Measurements from ENCODE around the gene GOLGA3.
"Not testable (repeated sequence)": the region's sequence is repeated elsewhere in the genome, so short reads cannot be mapped to it uniquely, and the experiment has no call there.

The GOLGA3 gene

DNA sequence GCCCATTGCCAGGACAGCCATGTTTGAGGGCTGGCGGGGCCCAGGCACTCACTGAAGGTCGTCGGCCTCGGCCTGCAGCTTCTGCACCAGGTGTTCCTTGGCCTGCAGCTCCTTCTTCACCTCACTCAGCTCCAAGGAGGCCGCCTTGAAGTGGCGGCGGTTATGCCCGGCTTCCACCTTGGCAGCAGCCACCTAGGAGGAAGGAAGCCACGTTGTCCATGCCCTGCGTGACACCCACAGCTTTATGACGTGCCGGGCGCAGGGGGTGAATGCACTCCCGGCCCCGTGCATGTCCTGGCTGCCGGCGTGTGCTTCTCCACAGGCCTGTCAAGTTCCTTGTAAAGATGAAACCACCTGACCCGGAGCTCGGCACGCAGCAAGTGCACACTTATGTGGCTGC lies 51.1 kb downstream of the GOLGA3 start:
- no peak for DNase-seq

DNA sequence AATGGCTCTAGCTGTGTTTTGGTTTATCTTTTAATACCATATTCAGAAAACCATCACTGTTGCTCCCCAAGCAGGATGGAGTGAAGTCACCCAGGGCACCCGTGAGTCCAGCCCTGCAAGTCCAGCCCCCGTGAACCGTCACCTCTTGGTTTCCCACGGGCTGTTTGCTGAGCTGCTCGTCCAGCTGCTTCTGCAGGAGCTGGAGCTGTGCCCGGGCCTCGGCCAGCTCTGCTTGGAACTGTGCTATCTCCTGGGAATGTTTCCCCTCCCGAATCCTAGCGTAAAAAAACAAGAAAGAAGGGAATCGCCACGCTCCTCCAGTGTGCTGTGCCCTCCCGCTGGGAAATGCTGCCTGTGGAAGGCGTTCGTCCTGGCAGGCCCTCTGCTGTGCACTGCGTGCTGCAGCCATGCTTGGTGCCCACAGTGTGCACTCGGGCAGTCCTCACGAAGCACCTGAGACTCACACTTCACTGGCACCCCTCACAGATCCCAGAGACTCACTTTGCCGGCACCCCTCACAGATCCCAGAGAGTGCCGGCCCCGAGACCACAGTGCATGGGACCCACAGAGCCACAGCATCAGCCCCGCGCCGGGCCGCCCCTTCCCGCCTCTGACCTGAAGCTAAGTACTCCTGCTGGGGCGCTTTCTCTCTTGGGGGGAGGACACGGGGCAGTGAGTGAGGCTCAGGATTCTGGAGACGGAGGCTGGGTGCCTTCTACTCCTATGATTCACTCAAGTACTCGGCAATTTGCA lies 51.7 kb downstream of the GOLGA3 start:
- DNase-seq, result peak in 11 of 56 donors; percentile 5 to 44 (median 25)

DNA sequence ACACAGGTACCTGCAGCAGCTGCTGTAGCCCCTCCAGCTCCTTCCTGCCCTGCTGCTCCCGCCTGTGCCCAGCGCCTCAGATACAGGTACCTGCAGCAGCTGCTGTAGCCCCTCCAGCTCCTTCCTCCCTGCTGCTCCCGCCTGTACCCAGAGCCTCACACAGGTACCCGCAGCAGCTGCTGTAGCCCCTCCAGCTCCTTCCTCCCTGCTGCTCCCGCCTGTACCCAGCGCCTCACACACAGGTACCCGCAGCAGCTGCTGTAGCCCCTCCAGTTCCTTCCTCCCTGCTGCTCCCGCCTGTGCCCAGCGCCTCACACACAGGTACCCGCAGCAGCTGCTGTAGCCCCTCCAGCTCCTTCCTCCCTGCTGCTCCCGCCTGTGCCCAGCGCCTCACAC lies 52.4 kb downstream of the GOLGA3 start:
- DNase-seq, result not testable (repeated sequence)

- DNase-seq, result no peak
These were observed 53.0 kb downstream of the GOLGA3 start for GRCh38 chr12:132775502-132776229.

GRCh38 chr12:132774646-132775275 lies 53.9 kb downstream of the GOLGA3 start:
- no peak for DNase-seq

DNA sequence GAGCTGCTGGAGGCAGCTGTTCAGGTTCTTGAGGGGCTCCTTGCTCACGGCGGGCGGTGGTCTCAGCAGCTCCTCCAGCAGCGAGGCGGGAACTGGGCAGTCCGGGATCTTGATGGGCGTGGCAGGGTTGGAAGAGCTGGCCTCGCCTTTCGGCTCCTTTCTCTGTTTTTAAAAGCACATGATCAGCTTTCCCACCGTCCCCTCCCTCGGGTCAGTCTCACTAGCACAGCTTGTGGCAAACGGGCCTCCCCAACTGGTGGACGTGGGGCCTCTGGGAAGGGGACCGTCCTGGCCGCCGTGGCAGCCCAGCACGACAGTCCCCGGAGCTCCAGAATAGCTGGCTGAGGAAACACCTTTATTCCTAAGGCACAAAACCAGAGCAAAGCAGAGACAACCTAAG lies 54.5 kb downstream of the GOLGA3 start:
- no peak for DNase-seq

- no peak for DNase-seq
These were observed 55.4 kb downstream of the GOLGA3 start for GRCh38 chr12:132773077-132773955.

DNA sequence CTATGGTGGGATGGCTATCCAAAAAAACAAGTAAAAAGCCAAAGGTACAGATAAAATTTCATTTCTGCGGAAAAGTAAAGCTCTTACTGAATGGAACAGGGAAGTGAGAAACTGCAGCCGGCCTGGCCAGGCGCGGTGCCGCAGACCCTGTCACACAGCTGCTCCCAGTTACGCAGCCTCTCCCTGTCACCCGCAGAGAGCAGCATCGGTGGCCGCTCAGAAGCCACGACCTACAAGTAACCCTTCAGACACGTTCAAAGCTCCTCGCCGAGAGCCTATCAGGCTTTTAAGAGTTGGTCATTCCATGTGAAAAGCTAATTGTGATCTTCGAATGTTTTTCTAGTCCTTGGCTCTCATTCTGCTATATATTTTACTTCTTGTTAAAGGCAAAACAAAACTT lies 56.1 kb downstream of the GOLGA3 start:
- no peak for DNase-seq

DNA sequence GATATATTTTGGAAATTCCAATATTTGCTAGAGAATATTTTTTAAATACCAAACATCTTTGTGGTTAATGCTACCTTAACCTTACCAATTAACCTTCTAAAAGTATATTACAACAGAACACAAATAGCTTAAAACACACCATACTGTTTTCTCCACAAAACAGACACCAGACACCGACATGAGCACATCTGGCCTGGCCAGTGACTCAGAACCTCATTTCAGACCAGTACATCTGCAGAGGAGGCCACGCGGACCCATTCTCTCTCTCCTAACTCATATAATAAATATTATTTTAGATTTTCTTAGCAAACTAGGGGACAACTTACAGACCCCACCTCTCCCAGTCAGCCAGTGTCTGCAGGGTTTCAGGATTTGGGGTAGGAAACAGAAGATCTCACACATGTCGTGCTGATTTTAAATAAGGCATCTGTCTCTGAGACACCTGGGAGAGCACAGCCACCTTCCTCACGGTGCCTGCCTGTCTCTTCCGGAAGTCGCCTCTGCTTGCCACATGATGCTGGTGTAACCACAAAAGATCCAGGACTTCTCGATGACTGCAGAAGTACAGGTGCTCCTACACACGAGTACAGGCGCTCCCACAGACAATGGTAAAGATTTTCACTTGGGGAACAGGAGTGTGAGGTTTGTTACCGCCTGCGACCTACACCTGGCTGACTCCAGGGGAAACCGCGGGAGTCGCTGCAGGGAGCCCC lies 57.4 kb downstream of the GOLGA3 start:
- DNase-seq, result no peak

DNA sequence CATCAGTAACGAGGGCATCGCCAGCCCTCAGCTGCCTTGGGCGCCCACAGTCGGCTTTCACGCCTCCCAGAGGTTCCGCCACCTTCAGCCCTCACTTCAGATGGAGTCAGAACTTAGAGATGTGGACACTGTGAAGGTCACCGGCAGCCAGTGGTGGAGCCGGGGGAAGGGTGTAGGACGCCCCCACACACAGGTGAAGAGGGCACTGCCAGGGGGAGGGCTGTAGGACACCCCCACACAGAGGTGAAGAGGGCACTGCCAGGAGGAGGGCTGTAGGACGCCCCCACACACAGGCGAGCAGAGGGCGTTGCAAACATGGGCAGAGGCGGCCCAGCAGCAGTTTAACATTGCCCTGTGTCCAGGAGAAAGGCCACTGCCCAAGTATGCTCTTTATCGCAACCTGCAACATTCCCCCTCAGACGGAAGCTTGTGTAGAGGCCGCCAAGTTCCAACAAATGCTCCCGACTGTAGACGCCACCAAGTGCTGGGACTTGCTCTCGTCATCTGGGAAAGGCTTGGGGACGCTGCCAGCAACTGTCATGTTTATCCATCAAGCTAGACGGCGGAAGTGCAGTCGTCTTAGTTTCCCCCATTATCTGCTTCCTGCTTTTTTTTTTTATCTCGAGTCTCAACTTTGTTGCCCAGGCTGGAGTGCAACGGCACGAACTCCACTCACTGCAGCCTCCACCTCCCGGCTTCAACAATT lies 62.1 kb downstream of the GOLGA3 start:
- DNase-seq, result peak in 4 of 56 donors; percentile 5 to 8 (median 6)

DNA sequence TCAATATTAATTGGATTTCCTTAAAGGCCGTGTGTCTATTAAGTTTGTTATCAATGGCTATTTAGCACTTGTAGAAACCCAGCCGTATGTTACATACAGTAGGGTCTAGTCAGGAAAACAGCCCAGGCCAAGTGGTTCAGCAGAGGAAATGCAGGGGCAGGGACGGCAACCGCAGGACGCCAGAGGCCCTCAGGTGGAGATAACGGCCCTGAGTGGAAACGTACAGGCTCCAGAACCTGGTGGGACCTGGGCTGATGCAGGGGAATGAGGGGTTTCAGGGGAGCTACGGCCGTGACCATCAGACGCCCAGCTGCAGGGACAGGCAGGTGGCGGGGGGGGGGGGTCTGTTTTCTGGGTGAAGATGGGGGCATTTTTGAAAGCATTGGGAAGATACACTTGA lies 63.3 kb downstream of the GOLGA3 start:
- DNase-seq, result no peak

DNA sequence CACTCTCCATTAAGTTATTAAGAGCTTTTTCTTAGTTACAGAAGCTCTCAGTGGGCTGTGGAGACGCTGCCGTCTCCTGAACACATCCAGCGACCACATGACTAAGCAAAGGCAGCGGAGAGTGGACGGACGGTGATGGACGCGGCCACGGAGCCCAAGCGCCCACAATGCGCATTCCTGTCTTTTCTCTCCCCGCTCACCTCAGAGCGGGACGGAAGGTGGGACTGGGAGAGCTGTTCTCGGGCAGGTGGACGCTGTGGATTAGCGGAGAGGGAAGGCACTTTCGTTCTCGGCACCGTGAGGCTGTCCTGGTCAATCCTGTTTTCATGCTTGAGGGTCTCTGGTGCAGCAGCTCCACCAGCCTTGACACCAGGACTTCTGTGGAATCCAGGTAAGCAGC lies 64.4 kb downstream of the GOLGA3 start:
- no peak for DNase-seq

DNA sequence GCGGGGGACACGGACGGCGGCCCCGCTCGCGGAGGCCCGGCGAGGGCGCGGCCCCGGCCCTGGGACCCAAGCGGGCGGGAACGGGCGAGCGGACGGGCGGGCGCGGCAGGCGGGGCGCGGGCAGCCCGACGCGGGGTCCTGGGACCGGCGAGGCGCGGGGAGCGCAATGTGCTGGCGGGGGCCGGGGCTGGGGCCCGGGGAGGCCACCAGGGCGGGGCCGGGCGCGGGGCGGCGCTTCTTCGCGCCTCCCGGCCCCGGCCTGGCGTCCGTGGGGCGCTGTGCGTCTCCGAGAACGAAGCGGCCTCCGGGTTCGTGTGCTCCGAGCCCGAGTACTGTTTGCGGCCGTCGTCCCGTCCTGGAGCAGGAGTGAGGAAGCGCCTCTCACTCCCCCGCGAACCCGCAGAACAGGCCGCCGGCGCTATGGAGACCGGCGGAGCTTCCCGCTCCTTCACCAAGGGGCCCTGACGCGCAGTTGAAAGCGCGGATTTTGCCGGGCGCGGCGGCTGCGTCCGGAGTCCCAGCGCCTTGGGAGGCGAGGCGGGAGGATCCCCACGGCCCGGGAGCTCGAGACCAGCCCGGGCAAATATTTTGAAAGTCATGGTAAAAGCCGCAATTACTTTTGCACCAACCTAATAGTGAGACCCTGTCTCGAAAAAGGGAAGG lies 66.6 kb downstream of the GOLGA3 start:
- peak in 54 of 56 donors; percentile 20 to 86 (median 66) for DNase-seq

DNA sequence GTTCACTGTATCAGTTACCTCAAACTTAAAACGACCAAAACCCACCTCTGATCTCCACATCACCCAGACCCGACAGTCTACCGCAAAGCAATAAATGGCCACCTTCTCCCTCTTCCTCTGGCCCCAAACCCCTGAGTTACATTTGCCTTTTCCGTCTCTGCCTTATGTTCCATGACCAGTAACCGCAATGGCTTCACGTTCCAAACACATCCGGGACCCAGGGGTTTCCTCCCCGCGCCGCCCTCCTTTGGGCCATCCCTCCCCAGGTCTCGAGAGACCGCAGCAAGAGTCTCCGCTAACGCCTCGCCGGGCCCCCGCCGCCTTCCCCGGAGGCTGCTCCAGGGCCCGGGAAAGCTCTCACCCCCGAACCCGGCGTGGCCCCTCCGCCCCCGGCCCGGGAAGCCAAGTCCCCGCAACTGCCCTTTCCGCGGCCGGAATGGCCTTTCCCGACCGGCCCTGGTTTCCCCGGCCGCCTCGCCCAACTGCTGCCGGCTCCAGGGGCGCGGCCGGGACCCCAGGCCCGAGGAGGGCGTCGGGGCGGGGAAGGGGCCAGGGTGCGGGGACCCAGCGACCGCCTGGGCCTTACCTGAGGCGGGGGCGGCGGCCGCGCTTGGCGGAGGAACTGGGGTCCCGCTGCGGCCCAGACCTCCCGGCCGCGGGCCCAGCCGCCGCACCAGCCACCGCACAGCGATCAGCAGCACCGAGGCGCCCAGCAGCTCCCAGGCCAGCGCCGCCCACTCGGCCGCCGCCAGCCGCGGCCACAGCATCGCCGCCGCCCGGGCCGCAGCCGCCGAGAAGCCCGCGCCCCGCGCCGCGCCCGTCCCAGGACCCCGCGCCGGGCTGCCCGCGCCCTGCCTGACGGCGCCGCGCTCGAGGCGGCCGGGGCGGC lies 67.4 kb downstream of the GOLGA3 start, which contains the start of gene ANKLE2:
Gene ANKLE2, minus strand, starts transcription at position 801 of the 889 bp plus-strand sequence. Its CDS starts 34 bp downstream, at position 767.
- DNase-seq, result peak in 6 of 56 donors; percentile 26 to 57 (median 50)

- DNase-seq, result no peak
These were observed 69.3 kb downstream of the GOLGA3 start for GRCh38 chr12:132759359-132759758.

DNA sequence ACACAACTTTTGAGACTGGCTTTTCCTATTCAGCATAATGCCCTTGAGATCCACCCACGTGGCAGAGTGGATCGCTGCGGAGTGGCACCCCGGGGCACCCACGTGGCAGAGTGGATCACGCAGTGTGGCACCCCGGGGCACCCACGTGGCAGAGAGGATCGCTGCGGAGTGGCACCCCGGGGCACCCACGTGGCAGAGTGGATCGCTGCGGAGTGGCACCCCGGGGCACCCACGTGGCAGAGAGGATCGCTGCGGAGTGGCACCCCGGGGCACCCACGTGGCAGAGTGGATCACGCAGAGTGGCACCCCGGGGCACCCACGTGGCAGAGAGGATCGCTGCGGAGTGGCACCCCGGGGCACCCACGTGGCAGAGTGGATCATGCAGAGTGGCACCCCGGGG lies 69.8 kb downstream of the GOLGA3 start:
- not testable (repeated sequence) for DNase-seq

- DNase-seq, result no peak
These were observed 74.3 kb downstream of the GOLGA3 start for GRCh38 chr12:132754160-132754932.
